Gastrocnemius medialis (tissue), 4 donors: Measurements from ENCODE around the gene KLK6. TPM values are rescaled to one million over a fixed set of nuclear protein-coding genes. Genes with fewer than 3 reads are reported as not detected.

Experiments
- ATAC-seq, 2 donors: fragments of 150-250 bp; one replicate each; pipeline ENCODE4 v1.9.1; 2016
- DNase-seq, 2 donors: peaks; one replicate each; pipeline ENCODE4 v3.0.0-alpha.2; 2019
- H3K27ac ChIP-seq, 4 donors: fragments of 200-600 bp; sonication (generic); 1 replicate in 1 of 4; 2 replicates in 3 of 4; pipeline ENCODE4 v1.5.1; 2016 to 2018; ENCODE audit warnings: mild to moderate bottlenecking in 2 of 4, moderate library complexity in 1 of 4
- H3K27me3 ChIP-seq, 3 donors: fragments of 200-600 bp; sonication (generic) in 2 of 3; 1 replicate in 1 of 3; 2 replicates in 2 of 3; pipeline versions ENCODE4 v1.5.1 to v1.6.0; 2016 to 2019; ENCODE audit warnings: mild to moderate bottlenecking in 1 of 3, moderate library complexity in 1 of 3
- H3K36me3 ChIP-seq, 2 donors: fragments of 200-600 bp; sonication (generic) in 1 of 2; one replicate each; pipeline ENCODE4 v1.5.1; 2017 to 2018
- H3K4me1 ChIP-seq, 2 donors: fragments of 200-600 bp; sonication (generic) in 1 of 2; one replicate each; pipeline ENCODE4 v1.5.1; 2016 to 2017; ENCODE audit warnings: mild to moderate bottlenecking in 2 of 2
- H3K4me3 ChIP-seq, 4 donors: fragments of 200-600 bp; sonication (generic) in 3 of 4; 1 replicate in 1 of 4; 2 replicates in 3 of 4; pipeline ENCODE4 v1.5.1; 2016 to 2019; ENCODE audit warnings: mild to moderate bottlenecking in 2 of 4
- H3K9me3 ChIP-seq, 3 donors: fragments of 200-600 bp; sonication (generic) in 2 of 3; 1 replicate in 1 of 3; 2 replicates in 2 of 3; pipeline ENCODE4 v1.5.1; 2016 to 2019
- POLR2A ChIP-seq, 2 donors: fragments of 450-650 bp; IDR thresholded peaks; one replicate each; pipeline ENCODE4 v1.6.1; 2017; ENCODE audit warnings: antibody characterized with exemption in 2 of 2, mild to moderate bottlenecking in 2 of 2, moderate library complexity in 2 of 2
- in situ Hi-C, 4 donors: fragments of 200-750 bp; cut with MboI; loops; one replicate each; pipeline versions ENCODE4 v1.15.0 to v1.8.0; 2017; ENCODE audit warnings: low sequenced_read_pairs in 4 of 4
- intact Hi-C: fragments of 100-400 bp; cut with DNase I; formaldehyde crosslinking; loops from one replicate; pipeline ENCODE4 v1.15.1; 2023; ENCODE audit warnings: low total_unique reads
- total RNA-seq, 4 donors: library from RNA; depleted of rRNA; stranded (reverse); fragments of >200 nt; gene quantifications; one replicate each; pipeline versions ENCODE4 v1.1.0 to v1.2.3, GENCODE V29; 2016
- TF ChIP-seq, protein P1 (sequence below), 5 experiments: fragments of 450-650 bp in 3 of 5; fragments of 200-600 bp in 2 of 5; sonication (generic) in 2 of 5; IDR thresholded peaks in 4 of 5; conservative IDR thresholded peaks in 1 of 5; 1 replicate in 4 of 5; 2 replicates in 1 of 5; pipeline ENCODE4 v1.5.1; 2016 to 2019; ENCODE audit warnings: antibody characterized with exemption in 5 of 5, mild to moderate bottlenecking in 3 of 5, moderate library complexity in 3 of 5

The KLK6 gene
- total RNA-seq, 4 donors from 2014 or later: not detected

DNA sequence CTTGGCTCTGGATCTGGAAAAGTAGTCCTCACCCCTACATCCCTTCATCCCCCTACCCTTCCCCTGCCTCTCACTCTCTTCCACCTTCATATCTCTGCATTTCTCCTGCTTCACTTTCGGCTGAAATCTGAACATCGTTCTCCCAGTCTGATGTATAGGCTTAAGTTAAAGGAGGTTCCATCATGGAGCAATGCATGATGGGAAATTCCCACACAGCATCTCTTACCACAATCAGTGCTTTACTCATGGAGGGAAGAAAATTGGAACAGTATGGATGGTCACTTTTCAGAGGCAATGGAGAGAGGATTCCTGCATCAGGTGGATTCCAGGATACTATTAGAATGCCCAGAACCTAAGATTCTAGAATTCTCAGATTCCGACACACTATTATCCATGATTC is 38.1 kb upstream of the KLK6 start:
- ATAC-seq (no peak), DNase-seq (no peak)
- TF ChIP-seq POLR2A (IDR thresholded peaks at IDR 0.05): no peak
- TF ChIP-seq, protein P1, sequence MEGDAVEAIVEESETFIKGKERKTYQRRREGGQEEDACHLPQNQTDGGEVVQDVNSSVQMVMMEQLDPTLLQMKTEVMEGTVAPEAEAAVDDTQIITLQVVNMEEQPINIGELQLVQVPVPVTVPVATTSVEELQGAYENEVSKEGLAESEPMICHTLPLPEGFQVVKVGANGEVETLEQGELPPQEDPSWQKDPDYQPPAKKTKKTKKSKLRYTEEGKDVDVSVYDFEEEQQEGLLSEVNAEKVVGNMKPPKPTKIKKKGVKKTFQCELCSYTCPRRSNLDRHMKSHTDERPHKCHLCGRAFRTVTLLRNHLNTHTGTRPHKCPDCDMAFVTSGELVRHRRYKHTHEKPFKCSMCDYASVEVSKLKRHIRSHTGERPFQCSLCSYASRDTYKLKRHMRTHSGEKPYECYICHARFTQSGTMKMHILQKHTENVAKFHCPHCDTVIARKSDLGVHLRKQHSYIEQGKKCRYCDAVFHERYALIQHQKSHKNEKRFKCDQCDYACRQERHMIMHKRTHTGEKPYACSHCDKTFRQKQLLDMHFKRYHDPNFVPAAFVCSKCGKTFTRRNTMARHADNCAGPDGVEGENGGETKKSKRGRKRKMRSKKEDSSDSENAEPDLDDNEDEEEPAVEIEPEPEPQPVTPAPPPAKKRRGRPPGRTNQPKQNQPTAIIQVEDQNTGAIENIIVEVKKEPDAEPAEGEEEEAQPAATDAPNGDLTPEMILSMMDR (IDR thresholded peaks at IDR 0.05 in 4 of 5, conservative IDR thresholded peaks at IDR 0.05 in 1 of 5): no peak
- peaks cover 0 to under 1% (median 0%) of the 10 kb centered on the region in 3 donors for H3K27me3 ChIP-seq
- H3K4me1 ChIP-seq: no peaks in the 10 kb centered on the region
- in situ Hi-C loops (no loop called here), intact Hi-C loops (no loop called here)
- no peak overlapping the region for H3K4me3 ChIP-seq
- H3K27ac ChIP-seq: no peak overlapping the region
- no peaks in the 10 kb centered on the region for H3K9me3 ChIP-seq
- no peaks in the 10 kb centered on the region for H3K36me3 ChIP-seq

DNA sequence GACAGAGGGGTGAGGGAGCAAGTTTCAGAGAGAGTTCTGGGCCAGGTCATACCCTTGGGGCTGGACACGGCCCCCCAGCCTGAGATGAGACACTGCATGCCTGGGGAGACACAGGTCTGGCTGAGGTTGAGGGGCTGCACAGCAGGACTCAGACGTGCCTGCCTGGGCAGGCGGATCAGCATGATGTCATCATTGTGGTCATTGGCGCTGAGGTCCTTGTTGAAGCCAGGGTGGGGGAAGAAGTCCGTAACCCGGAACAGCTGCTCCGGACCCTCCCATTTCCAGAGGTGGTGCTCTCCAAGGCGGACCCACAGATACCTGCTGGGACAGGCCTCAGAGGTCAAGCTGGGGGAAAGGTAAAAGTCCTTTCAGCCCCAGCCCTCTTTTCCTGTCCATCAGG is 37.0 kb upstream of the KLK6 start:
- TF ChIP-seq, protein P1 (IDR thresholded peaks at IDR 0.05 in 4 of 5, conservative IDR thresholded peaks at IDR 0.05 in 1 of 5): no peak
- TF ChIP-seq POLR2A (IDR thresholded peaks at IDR 0.05): no peak
- Histone ChIP-seq H3K27me3 (peaks cover 0 to 9% (median 3%) of the 10 kb centered on the region in 3 donors), H3K4me3 (no peak overlapping the region), H3K9me3 (no peaks in the 10 kb centered on the region), H3K36me3 (no peaks in the 10 kb centered on the region), H3K27ac (no peak overlapping the region), H3K4me1 (no peaks in the 10 kb centered on the region)
- intact Hi-C loops (no loop called here), in situ Hi-C loops (no loop called here)
- ATAC-seq (no peak), DNase-seq (no peak)

DNA sequence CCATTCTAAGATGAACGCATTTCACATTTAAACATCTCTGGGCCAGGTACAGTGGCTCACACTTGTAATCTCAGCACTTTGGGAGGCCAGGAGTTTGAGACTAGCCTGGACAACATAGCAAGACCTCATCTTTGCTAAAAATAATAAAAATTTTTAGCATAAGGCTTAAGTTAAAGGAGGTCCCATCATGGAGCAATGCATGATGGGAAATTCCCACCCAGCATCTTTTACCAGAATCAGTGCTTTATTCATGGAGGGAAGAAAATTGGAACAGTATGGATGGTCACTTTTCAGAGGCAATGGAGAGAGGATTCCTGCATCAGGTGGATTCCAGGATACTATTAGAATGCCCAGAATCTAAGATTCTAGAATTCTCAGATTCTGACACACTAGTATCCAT is 35.9 kb upstream of the KLK6 start:
- H3K36me3 ChIP-seq: no peaks in the 10 kb centered on the region
- no peaks in the 10 kb centered on the region for H3K4me1 ChIP-seq
- TF ChIP-seq POLR2A (IDR thresholded peaks at IDR 0.05): no peak
- TF ChIP-seq, protein P1 (IDR thresholded peaks at IDR 0.05 in 4 of 5, conservative IDR thresholded peaks at IDR 0.05 in 1 of 5): no peak
- H3K4me3 ChIP-seq: no peak overlapping the region
- H3K27ac ChIP-seq: no peak overlapping the region
- in situ Hi-C loops: no loop called here
- intact Hi-C loops: no loop called here
- no peak for DNase-seq
- H3K27me3 ChIP-seq: peaks cover 3 to 15% (median 5%) of the 10 kb centered on the region in 3 donors
- ATAC-seq: no peak
- no peaks in the 10 kb centered on the region for H3K9me3 ChIP-seq

DNA sequence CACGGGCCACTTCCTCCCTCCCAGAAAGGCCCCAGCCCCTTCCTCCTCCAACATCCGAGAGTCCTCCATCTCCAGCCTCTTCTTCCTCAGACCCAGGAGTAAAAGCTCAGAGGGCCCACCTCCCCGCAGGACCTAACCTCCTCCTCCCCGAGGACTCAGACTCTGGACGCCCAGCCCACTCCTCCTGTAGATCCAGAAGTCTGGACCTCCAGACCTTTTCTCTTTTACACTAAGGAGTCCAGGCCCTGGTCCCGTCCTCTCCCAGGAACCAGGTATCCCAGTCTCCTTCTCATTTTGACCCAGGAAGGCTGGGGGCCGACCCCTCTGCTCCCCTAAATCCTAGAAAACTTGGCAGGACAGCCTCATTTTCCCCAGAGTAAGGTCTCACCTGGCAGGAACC is 33.9 kb upstream of the KLK6 start:
- no peak overlapping the region for H3K27ac ChIP-seq
- in situ Hi-C loops: no loop called here
- ATAC-seq (no peak), DNase-seq (no peak)
- H3K36me3 ChIP-seq: no peaks in the 10 kb centered on the region
- intact Hi-C loops: no loop called here
- no peaks in the 10 kb centered on the region for H3K9me3 ChIP-seq
- peaks cover 3 to 15% (median 5%) of the 10 kb centered on the region in 3 donors for H3K27me3 ChIP-seq
- no peaks in the 10 kb centered on the region for H3K4me1 ChIP-seq
- no peak overlapping the region for H3K4me3 ChIP-seq
- no peak for TF ChIP-seq POLR2A (IDR thresholded peaks at IDR 0.05)
- TF ChIP-seq, protein P1 (IDR thresholded peaks at IDR 0.05 in 4 of 5, conservative IDR thresholded peaks at IDR 0.05 in 1 of 5): no peak
